Activated naive CD4-positive, alpha-beta T cell treated with Interleukin-2 at 50 U/mL for 16 hours (primary cell): ENCODE results near the gene LEKR1.

ENCODE experiments used
- DNase-seq: peaks from one replicate; pipeline ENCODE4 v3.0.0-alpha.2; 2020

LEKR1 gene

GRCh38 chr3:156997351-156997750, 171.2 kb downstream of the LEKR1 start:
- DNase-seq = no peak

DNA sequence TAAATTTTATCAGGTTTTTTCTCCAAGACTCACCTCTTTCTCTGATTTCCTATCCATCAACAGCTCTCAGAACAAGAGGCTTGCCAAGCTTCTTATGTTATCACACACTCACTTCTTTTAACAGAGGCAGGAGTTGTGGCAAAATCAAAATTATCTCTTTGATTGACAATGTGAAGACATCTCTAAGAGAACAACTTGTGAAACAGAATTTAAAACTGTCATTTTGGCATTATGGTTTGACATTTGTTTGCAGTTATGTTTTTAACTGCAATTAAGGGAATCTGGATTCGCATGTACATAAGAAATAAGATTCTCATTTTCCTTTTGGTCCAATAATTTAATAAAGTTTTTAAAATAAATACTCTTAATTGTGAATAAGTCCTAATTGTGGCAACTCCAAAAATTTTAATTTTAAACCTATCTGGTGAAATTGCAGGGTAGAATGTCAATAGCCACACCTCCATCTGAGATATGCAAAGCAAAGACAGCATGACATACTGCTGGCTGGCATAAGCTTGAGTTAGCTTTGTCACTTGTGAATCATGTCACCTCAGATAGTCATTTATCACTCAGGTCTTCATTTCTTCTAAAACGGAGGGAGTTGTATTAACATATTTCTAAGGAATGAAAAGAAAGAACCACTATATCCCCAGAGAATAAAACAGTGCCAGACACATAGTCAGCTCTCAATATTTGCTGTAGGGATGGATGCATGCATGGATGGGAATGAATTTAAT, 175.2 kb downstream of the LEKR1 start:
- DNase-seq = no peak

DNA sequence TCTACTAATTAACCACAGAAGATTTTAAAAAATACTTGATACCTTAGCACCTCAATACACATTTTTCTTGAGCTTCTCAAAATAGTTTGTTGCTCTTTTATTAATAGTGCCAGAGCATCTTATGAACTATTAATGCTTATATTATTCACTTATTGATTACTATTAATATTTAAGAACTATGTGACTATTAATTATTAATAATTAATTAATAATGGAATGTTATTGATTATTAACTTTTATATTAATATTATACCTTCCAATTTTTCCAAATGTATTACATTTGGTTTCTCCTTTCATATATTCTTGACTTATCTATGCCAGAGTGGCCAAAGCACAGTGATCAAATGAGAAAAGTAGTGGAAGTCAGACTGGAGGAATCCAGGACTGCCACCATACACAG, 195.5 kb downstream of the LEKR1 start:
- no peak for DNase-seq

DNA sequence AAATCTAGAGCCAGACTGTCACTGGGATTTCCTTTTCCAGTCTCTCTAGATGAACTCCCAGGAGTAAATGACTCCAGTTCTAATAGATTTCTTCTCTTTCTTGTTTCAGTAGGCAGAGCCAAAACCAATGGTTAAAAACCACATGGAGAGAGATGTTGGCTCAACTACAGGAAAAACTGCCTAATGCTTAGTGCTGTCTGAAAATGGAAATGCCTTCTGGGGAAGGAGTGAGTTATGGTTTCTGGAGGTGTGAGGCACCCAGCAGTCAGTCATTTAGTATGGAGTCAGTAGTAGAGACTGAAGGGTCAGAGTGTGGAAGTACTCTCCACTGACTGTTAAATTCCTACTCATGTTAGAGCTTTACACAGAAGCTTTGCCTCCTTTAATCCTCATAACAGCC, 197.1 kb downstream of the LEKR1 start:
- DNase-seq = no peak

DNA sequence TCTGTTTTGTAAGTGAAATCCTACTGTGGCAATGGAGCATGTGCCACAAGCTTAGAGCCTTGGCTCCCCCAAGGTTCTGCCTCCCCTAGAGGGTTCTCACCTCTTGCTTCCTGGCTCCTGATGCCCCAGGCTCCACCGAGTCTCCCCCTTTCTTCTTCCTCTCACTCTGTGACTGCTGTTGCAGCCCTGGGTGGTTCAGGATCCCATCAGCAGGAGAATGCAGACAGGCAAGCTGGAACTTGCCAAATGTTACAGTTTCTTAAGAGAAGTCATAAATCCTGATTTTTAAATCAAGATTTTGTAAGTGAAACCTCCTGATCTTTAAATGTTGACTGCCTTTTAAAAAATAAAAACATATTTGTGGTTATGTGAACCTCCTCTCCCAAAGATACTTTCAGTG, 199.9 kb downstream of the LEKR1 start:
- no peak for DNase-seq

DNA sequence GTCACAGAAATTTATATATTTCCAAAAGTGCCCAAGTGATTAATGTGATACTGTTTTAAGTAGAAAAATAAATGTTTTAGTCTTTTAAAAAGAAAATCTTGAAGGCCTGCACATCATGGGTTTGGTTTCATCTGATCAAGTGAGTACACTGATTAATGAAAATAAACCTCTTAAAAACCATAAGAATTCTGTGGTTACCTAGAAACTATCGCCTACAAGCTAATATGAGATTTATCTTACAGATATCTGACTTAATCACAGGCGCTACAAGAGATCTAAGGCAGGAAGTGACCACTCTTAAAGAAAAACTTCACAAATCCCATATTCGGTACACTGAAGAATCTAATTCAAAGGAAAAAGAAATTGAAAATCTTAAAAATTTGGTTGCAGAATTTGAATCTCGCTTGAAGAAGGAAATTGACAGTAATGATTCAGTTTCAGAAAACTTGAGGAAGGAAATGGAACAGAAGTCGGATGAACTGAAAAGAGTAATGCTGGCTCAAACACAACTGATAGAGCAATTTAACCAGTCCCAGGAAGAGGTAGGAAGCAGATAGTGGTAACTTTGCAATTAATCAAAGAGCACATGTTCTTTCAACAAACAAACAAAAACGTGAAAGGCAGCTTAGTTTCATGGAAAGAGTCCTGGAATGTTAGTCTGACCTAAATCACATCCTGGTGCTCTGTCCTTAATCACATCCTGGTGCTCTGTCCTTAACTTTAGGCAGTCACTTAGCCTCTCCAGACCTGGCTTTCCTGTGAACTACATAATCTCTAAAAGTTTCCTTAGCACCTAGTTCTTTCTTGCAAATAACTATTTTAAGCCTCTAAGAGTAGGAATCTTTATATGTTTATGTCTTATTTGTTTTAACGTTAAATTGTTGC, 201.9 kb downstream of the LEKR1 start:
- DNase-seq = no peak

DNA sequence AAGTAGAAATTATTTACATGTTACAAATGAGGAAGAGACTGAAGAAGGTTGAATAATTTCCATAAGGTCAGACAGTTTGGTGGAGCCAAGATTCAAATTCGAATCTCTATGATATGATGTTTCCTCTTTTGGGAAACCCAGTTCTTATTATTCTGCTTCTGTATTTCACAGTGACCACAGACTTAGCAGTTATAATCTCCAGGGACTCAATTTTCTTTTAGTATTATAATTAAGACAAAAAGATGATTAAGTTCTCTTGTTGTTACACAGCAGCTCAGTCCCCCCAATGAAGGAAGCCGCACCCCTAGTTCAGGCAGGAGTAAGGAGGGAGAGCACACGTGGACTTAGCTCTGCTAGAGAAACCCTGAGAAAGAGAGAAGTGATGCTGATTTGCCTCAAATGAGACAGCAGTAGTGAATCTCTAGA, 203.2 kb downstream of the LEKR1 start:
- no peak for DNase-seq

GRCh38 chr3:157030712-157031111, 204.6 kb downstream of the LEKR1 start:
- DNase-seq = no peak

- DNase-seq = no peak
These were observed 206.8 kb downstream of the LEKR1 start for GRCh38 chr3:157033001-157033400.

GRCh38 chr3:157040456-157040855, 214.3 kb downstream of the LEKR1 start:
- DNase-seq = no peak

GRCh38 chr3:157042226-157042625, 216.1 kb downstream of the LEKR1 start:
- no peak for DNase-seq

DNA sequence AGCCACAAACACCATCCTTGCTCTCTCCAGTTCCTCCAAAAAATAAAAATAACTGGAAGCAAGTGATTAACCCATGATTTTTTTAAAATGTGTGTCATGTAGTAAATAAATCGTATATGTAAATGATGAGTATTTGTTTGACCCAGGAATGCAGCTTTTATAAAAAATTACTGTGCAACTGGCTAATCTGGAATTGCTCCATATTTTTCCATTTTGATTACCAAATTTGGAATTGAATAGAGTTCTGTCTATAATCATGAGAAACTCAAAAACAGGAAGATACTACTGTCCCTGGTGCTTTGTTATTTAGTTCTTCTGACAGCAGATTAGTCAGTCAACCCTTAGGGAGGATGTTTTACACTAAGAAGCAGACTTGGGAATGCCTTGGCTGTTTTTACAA, 217.6 kb downstream of the LEKR1 start:
- DNase-seq = no peak

GRCh38 chr3:157045238-157045850, 219.2 kb downstream of the LEKR1 start:
- DNase-seq = no peak

- no peak for DNase-seq
These were observed 220.4 kb downstream of the LEKR1 start for GRCh38 chr3:157046520-157046919.

DNA sequence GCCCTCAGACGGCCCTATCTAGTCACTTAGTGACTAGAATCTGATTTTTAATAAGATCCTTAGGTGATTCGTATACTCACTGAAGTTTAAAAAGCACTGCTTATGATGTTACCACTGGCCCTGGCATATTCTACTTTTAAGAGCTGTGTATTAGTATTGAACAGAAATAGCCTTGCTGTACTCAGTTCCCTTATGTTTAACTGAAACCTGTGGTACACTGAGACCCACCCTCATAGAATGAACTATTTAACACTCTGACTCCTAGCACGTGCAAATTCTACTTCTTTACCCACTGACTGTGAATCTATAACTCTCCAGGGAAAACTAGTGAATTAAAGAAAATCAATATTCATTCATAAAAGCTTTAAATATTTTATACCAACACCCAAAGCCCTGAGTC, 224.9 kb downstream of the LEKR1 start:
- no peak for DNase-seq

- no peak for DNase-seq
These were observed 225.4 kb downstream of the LEKR1 start for GRCh38 chr3:157051591-157051990.

- no peak for DNase-seq
These were observed 229.9 kb downstream of the LEKR1 start for GRCh38 chr3:157056035-157056434.

DNA sequence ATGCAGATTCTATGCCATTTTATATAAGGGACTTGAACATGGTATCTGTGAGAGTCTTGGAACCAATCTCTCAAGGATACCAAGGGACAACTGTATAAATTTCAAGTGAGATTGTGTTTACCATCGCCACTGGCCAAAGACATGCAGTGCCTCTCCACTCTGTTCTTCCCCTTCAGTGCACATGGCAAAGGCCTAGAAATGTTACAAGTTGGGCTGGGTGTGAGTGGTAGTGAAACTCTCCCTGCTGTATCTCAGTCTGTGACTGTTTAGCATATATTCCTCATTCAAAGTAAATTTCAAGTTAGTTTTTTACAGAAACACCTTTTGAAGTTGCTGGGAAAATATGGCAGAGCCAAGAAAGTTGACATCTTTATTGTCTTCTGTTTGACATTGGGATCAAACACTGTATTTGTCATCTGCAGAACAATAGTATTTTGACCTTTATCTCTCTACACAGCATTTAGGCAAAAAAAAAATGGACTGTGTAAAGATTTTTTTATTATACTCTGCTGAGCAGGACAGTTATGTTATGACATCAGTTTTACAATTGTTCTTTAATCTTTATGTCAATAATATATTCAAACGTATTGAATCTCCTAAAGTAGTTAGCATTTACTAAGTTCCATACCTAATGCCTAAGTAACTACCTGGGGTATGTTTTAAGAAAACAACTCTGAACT, 232.4 kb downstream of the LEKR1 start:
- DNase-seq = no peak

DNA sequence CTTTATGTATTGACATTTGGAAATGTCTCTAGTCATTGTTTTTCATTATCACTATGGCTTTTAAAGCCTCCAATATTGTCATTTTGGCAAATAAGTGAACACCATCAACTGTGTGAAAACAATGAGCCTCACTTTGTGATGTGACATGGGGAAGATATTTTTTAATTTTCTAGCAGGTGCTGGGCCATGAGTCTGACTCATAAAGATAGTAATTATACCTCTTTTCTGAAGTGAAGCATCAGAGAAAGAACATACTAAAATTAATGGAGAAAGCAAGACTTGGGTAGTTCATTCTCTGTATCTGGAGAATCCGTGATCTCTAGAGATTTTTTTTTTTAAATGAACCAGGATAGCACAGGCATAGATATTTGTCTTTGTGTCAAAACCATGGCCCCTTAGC, 233.0 kb downstream of the LEKR1 start:
- DNase-seq = no peak

DNA sequence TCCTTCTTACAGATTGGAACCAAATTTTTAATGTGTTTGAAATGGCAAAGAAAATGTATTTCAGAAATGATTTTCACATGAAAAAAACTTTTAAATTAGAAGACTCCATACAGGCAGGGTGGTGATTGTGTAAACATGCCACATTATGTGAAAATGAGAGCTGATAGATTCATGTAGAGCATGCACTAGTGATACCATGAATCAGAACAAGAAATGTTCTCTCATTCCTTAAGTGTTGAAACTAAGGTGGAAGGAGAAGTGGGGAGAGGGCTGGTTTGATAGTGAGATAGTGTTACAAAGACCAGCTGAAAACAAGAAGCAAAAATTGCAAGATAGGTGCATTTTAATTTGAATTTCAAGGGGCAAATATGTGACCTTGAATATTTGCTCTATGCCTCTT, 233.5 kb downstream of the LEKR1 start:
- no peak for DNase-seq

DNA sequence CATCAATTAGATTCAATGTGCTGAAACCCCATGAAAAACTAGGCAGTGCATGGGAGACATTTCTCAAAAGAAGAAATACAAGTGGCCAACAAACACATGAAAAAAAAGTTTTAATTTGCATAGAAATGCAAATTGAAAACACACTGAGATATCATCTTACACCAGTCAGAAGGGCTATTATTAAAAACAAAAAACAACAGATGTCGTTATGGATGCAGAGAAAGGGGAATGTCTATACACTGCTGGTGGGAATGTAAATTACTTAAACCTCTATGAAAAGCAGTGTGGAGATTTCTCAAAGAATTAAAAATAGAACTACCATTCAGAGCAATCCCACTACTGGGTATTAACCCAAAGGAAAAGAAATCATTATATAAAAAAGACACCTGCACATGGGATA, 235.1 kb downstream of the LEKR1 start:
- no peak for DNase-seq

GRCh38 chr3:157063469-157063868, 237.3 kb downstream of the LEKR1 start:
- no peak for DNase-seq

- DNase-seq = no peak
These were observed 237.8 kb downstream of the LEKR1 start for GRCh38 chr3:157063926-157064325.
